Right atrium auricular region (tissue), 2 donors: Measurements from ENCODE around the gene ARIH1. TPM values are rescaled to one million over a fixed set of nuclear protein-coding genes. Genes with fewer than 3 reads are reported as not detected.

Experiments
- DNase-seq: peaks from one replicate; pipeline ENCODE4 v3.0.0-alpha.2; 2019; ENCODE audit warnings: low spot score
- H3K27ac ChIP-seq, 2 donors: fragments of 200-600 bp; sonication (generic); 1 replicate in 1 of 2; 2 replicates in 1 of 2; pipeline ENCODE4 v1.5.1; 2016 to 2019
- H3K27me3 ChIP-seq, 2 donors: fragments of 200-600 bp; sonication (generic); one replicate each; pipeline versions ENCODE4 v1.5.1 to v1.6.0; 2017 to 2019
- H3K36me3 ChIP-seq: fragments of 200-600 bp; sonication (generic); one replicate; pipeline ENCODE4 v1.5.1; 2016
- H3K4me1 ChIP-seq, 2 donors: fragments of 200-600 bp; sonication (generic); one replicate each; pipeline versions ENCODE4 v1.5.1 to v1.6.0; 2017 to 2019
- H3K4me3 ChIP-seq, 2 donors: fragments of 200-600 bp; sonication (generic); 1 replicate in 1 of 2; 2 replicates in 1 of 2; pipeline ENCODE4 v1.5.1; 2017 to 2019; ENCODE audit warnings: mild to moderate bottlenecking in 1 of 2, moderate library complexity in 1 of 2
- H3K9me3 ChIP-seq, 2 donors: fragments of 200-600 bp; sonication (generic); one replicate each; pipeline ENCODE4 v1.5.1; 2019
- CTCF ChIP-seq, 2 donors: fragments of 200-600 bp; sonication (generic); IDR thresholded peaks; one replicate each; pipeline ENCODE4 v1.5.1; 2019; ENCODE audit warnings: antibody characterized with exemption in 2 of 2
- total RNA-seq, 2 donors: library from RNA; depleted of rRNA; stranded (reverse); fragments of >200 nt; gene quantifications; one replicate each; pipeline ENCODE4 v1.1.0, GENCODE V29; 2016

The ARIH1 gene
- total RNA-seq, 2 donors from 2014 or later = 40.7 to 41.5 TPM

GRCh38 chr15:72497402-72497801, 23.3 kb downstream of the ARIH1 start:
- Histone ChIP-seq H3K27me3 (no peaks in the 10 kb centered on the region), H3K36me3 (peaks cover 9% of the 10 kb centered on the region), H3K4me3 (no peak overlapping the region), H3K27ac (no peak overlapping the region), H3K9me3 (no peaks in the 10 kb centered on the region), H3K4me1 (peaks cover 0 to 31% of the 10 kb centered on the region in 2 donors)
- no peak for TF ChIP-seq CTCF (IDR thresholded peaks at IDR 0.05)
- DNase-seq = no peak

GRCh38 chr15:72502220-72502809, 28.2 kb downstream of the ARIH1 start:
- DNase-seq = no peak
- Histone ChIP-seq H3K4me1 (peaks cover 0 to 3% of the 10 kb centered on the region in 2 donors), H3K27me3 (no peaks in the 10 kb centered on the region), H3K36me3 (peaks cover 9% of the 10 kb centered on the region), H3K9me3 (no peaks in the 10 kb centered on the region), H3K27ac (no peak overlapping the region), H3K4me3 (no peak overlapping the region)
- TF ChIP-seq CTCF (IDR thresholded peaks at IDR 0.05) = no peak

- no peak for TF ChIP-seq CTCF (IDR thresholded peaks at IDR 0.05)
- Histone ChIP-seq H3K4me3 (no peak overlapping the region), H3K27ac (no peak overlapping the region), H3K4me1 (peaks cover 0 to 5% of the 10 kb centered on the region in 2 donors), H3K36me3 (peaks cover 9% of the 10 kb centered on the region), H3K27me3 (no peaks in the 10 kb centered on the region), H3K9me3 (no peaks in the 10 kb centered on the region)
- DNase-seq = no peak
These were observed 29.0 kb downstream of the ARIH1 start for GRCh38 chr15:72503147-72503546.

- DNase-seq = no peak
- TF ChIP-seq CTCF (IDR thresholded peaks at IDR 0.05) = no peak
- no peak overlapping the region for H3K27ac ChIP-seq
These were observed 33.4 kb downstream of the ARIH1 start for GRCh38 chr15:72507402-72508092.

GRCh38 chr15:72509484-72509883, 35.4 kb downstream of the ARIH1 start:
- Histone ChIP-seq H3K4me1 (peaks cover 0 to 28% of the 10 kb centered on the region in 2 donors), H3K4me3 (no peak overlapping the region), H3K36me3 (no peaks in the 10 kb centered on the region), H3K27me3 (no peaks in the 10 kb centered on the region), H3K9me3 (no peaks in the 10 kb centered on the region), H3K27ac (no peak overlapping the region)
- TF ChIP-seq CTCF (IDR thresholded peaks at IDR 0.05) = no peak
- no peak for DNase-seq

More at GRCh38 chr15:72507402-72508092, 33.4 kb downstream of the ARIH1 start:
- Histone ChIP-seq H3K36me3 (no peaks in the 10 kb centered on the region), H3K4me3 (no peak overlapping the region), H3K9me3 (no peaks in the 10 kb centered on the region), H3K4me1 (peaks cover 0 to 16% of the 10 kb centered on the region in 2 donors), H3K27me3 (no peaks in the 10 kb centered on the region)
